Vagina (tissue), 2 donors: Measurements from ENCODE around the gene BRD8.

Experiments
- POLR2AphosphoS5 ChIP-seq, 2 donors: sonication (generic); formaldehyde crosslinking; IDR thresholded peaks; one replicate each; pipeline ENCODE4 v1.9.0; 2017; ENCODE audit warnings: antibody characterized with exemption in 2 of 2, mild to moderate bottlenecking in 2 of 2, low read depth in 1 of 2; ENCODE audit not compliant: insufficient read depth in 1 of 2
- TF ChIP-seq, protein P1 (sequence below), 3 experiments: fragments of 450-650 bp in 2 of 3; fragments of 200-600 bp in 1 of 3; sonication (generic) in 1 of 3; IDR thresholded peaks; one replicate each; pipeline ENCODE4 v1.5.1; 2017 to 2019; ENCODE audit warnings: antibody characterized with exemption in 3 of 3, mild to moderate bottlenecking in 2 of 3, moderate library complexity in 2 of 3

DNA sequence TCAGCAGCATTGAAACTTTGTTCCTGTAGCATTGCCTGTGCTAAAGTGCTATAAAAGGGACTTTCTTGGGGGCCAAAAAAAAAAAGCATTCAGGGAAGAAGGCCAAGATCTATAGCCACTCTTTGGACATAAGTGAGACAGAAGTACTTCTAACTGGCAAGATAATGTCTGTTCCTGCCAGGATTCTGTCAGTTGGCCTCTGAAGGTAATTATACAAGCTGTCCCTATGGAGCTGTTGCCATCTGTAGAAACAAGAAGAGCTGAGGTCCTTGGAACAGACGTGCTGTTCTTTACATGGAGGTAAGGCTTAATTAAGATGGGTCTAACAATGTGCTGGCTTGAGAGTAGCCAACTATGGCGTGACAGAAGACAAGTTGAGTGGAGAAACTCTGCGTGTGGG lies 10.2 kb upstream of the BRD8 start:
- TF ChIP-seq, protein P1, sequence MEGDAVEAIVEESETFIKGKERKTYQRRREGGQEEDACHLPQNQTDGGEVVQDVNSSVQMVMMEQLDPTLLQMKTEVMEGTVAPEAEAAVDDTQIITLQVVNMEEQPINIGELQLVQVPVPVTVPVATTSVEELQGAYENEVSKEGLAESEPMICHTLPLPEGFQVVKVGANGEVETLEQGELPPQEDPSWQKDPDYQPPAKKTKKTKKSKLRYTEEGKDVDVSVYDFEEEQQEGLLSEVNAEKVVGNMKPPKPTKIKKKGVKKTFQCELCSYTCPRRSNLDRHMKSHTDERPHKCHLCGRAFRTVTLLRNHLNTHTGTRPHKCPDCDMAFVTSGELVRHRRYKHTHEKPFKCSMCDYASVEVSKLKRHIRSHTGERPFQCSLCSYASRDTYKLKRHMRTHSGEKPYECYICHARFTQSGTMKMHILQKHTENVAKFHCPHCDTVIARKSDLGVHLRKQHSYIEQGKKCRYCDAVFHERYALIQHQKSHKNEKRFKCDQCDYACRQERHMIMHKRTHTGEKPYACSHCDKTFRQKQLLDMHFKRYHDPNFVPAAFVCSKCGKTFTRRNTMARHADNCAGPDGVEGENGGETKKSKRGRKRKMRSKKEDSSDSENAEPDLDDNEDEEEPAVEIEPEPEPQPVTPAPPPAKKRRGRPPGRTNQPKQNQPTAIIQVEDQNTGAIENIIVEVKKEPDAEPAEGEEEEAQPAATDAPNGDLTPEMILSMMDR (IDR thresholded peaks at IDR 0.05): no peak
- TF ChIP-seq POLR2AphosphoS5 (IDR thresholded peaks at IDR 0.05; ENCODE audit: insufficient read depth in 1 of 2, low read depth in 1 of 2): no peak
